Activated CD8-positive, alpha-beta memory T cell treated with anti-CD3 and anti-CD28 coated beads, Interleukin-2, amount 50 U/mL, for 1 hour (primary cell): ENCODE results near the gene FRMD5.

Experiments
- DNase-seq: peaks from one replicate; pipeline ENCODE4 v3.0.0-alpha.2; 2020; ENCODE audit errors: extremely low read depth

FRMD5 gene

DNA sequence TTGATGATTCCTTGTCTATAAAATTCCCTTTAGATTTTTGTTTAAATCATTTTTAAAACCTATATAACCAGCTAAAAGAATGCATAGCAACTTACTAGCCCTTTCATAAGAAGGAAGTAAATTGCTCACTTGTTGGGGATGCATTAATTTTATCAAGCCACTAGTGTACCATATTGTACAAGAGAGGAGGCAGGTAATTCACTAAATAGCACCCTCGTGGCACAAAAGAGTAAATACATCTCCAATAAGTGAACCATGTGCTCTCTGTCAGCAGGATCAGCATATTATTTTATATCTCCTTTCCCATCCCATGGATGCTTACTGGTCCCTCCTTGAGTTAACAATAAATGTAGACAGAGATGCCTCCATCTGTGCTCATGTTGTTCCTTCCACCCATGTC, 34.3 kb downstream of the FRMD5 start:
- no peak for DNase-seq

DNA sequence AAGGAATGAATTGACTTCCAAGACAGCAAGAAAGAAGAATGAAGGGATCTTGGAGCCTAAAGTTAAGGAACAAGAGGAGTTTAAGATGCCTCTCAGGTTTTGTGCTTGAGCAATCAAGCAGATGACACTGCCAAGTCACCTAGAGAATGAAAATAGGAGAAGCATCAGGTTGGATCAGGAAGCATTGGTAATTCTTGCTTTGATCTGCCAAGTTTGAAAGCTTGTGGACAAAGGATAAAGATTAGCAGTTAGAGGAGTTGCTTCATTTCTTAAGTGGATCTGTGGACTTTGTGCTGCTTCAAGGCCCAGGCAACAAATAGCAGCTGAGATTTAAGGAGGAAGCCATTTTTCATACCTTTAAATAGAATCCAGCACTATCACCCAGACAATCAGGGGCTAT, 35.6 kb downstream of the FRMD5 start:
- no peak for DNase-seq

DNA sequence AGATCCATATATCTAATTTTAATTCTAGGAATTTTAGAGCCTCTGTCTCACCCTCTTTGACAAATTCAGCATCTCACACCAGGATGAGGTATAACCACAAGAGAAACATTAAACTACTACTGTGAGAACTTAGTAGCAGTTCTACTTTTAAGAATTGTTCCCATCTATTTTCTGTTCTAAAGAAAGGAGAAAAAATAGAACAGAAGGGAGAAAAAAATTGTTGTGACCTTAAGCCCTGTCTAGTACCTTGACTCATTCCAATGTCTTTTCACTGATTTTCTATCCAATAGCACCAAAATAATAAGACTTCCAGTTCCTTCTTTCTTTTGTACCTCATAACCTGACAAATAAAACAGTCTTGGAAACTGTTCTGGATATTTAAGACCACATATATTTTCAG, 37.0 kb downstream of the FRMD5 start:
- no peak for DNase-seq

DNA sequence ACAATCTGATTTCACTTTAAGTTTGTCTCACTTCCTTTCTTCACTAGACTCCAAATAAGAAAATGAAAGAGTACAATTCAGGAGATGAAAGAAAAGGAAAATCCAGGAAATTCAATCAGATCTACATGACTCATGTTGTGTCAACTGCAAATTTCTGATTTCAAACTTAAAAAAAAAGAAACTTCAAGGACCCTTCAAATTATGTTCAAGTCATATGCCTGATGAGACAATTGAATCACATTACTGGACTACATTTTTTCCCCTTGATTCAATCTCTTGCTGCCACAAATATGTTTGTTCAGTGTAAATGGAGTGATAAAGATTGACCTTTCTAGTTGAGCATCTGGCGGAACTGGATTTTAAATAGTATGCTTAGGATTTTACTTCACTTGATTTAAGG, 37.4 kb downstream of the FRMD5 start:
- no peak for DNase-seq

DNA sequence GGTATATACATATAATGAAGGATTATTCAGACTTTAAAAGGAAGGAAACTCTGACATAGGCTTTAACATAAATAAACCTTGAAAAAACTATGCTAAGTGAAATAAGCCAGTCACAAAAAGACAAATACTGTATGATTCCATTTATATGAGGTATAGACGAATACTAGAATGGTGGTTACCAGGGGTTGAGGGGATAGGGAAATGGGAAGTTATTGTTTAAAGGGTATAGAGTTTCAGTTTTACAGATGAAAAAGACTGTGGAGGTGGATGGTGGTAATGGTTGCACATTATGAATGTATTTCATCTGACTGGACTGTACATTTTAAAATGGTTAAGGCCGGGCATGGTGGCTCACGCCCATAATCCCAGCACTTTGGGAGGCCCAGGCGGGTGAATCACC, 41.7 kb downstream of the FRMD5 start:
- no peak for DNase-seq

DNA sequence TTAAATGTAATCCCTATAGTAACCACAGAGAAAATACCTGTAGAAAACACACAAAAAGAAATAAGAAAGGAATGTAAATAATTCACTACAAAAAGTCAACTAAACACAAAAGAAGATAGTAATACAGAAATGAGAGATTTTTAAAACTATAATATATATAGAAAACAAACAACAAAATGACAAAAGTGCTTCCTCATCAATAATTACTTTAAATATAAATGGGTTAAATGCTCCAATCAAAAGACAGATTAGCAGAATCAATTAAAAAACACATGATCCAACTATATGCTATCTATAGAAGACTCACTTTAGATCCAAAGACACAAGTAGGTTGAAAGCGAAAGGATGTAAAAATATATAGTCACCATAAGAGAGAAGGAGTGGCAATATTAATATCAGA, 45.8 kb downstream of the FRMD5 start:
- DNase-seq, result no peak

DNA sequence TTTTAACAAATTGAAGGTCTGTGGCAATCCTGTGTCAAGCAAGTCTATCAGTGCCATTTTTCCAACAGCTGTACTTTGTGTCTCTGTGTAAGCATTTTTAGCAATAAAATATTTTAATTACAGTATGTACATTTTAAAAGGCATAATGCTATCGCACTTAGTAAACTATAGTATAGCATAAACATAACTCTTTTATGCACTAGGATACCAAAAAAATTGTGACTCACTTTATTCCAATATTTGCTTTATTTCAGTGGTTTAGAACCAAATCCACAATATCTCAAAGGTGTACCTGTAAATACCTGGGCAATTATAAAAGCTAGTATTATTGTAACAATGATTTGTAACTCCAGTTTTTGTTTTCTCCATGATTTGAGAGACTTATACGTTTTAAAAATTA, 46.5 kb downstream of the FRMD5 start:
- no peak for DNase-seq

DNA sequence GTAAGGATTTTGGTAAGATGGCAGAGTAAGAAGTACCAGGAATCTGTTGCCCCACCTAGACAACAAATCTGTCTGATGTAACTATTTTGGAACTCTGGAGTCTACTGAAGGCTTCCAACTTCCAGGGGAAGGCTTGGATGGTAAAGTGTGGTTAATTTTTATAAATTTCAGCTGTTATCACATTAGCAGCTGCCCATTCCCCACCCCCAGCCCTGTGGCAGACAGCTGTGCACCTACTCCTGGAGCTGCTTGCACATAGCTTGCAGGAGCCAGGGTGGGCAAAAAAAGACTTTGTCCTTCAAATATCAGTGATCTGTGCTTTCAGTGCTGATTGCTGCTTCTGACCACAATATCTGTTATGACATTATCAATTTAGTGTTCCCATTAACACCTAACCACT, 47.4 kb downstream of the FRMD5 start:
- DNase-seq, result no peak

DNA sequence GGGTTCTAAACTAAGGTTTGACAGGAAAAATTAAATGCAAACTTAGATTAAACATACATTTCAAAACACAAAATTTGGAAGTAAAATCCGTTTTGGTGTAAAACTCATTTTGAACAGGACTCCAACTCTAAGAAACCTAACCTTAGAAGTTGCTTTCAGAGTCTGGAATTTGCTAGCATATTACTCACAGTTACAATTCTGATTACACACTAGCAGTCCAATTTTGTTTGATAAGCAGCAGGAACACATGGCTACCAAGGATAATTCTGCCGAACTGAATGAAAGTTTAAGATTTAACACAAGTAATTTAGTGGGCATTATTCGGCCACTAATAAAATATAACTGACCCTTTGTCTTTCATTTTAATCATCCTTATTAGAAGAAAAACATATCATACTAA, 49.6 kb downstream of the FRMD5 start:
- no peak for DNase-seq

DNA sequence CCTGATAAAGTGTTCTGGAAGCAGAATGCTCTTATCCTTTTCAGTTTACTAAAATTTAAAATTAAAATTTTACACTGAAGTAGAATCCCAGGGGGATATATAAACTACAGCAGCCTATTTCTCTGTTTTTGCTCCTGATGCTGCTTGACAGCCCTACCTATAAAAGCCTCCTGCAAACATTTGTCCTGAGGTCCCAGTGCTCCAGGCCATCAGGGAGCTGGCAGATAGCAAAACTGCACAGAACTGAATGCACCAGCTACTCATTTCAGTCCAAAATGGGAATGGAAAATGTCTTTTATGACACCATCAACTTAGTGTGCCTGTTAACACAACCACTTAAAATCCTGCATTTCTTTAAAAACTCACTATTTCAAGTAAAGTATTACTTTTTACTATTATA, 50.1 kb downstream of the FRMD5 start:
- no peak for DNase-seq

DNA sequence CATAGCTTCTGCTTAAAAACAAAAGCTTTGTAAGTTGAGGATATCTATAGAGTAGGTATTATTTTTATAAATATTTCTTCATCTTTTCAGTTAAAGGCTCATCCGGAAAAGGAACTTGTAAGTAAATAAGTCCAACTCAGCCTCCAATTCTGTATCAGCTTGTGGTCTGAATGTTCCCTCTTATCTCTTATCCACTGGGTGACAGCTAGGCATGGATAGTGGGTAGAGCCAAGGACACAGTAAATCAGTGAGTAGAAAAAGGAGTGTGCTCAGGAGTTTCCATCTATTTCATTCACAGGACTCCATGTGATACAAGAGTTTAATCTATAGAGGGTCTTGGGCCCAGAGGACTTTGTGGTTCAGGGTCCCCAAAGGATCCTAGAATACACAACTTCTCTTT, 50.9 kb downstream of the FRMD5 start:
- no peak for DNase-seq

DNA sequence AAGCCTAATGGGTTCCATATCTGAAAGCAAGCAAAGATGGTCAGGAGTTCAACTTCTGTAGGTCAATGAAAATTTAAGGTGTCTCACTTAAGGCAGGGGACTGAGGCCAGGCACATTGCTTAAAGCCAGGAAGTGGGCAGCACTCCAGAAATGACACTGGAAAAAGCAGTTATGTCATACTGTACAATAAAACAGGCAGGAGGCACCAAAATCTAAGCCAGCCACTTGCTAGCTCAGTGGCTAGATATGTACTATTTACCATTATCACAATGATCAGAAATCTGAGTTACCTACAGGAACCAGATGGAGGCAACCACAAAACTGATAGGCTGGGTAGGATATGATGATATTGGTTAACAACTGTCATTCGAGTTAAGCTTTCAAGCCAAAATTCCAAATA, 57.3 kb downstream of the FRMD5 start:
- DNase-seq, result no peak

DNA sequence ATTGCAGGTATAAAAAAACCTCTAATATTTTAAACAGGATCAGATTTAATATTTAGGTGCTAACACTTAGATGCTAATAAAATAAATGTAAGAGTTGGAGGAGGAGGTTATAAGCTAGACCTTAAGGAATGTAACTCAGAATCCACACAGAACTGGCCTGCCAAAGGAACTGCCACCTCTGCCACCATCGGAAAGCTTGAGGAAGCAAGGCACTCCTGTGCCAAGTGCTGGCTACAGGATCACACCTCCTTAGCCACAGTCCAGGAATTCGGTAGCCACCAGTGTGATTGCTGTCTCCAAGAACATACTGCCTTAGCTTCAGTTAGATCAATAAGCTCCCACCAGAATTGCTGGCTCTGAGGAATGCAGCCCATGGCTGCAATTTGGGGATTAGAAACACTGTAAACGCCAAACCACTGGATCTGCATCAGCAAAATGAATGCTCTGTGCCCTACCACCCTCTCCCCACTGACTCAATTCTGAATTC, 58.0 kb downstream of the FRMD5 start:
- no peak for DNase-seq

DNA sequence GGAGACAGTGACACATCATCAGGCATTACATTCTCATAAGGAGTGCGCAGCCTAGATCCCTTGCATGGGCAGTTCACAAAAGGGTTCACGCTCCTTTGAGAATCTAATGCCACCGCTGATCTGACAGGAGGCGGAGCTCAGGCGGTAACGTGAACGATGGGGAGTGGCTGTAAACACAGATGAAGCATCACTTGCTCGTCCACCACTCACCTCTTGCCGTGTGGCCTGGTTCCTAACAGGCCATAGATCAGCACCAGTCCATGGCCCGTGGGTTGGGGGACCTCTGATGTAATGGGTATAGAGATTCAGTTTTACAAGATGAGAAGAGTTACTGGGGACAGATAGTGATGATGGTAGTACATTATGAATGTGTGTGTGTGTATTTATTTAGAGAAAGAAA, 63.0 kb downstream of the FRMD5 start:
- no peak for DNase-seq

DNA sequence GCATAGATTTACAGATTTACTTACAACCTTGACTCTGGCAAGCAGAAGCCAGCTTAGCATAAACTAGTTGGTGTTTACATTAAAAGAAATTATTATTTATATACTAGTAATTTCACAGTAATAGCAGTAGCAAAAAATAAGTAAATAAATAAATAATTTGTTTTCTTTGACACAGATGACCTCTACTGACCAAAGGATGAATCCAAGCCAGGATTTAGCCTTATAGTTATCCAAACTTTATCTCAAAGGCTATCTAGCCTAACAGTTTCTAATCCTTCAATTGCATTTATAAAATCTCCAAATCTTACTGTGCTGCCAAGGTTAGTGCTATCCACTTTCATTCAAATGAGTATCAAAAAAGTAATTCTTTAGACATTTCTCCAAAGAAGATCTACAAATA, 64.3 kb downstream of the FRMD5 start:
- DNase-seq, result no peak

DNA sequence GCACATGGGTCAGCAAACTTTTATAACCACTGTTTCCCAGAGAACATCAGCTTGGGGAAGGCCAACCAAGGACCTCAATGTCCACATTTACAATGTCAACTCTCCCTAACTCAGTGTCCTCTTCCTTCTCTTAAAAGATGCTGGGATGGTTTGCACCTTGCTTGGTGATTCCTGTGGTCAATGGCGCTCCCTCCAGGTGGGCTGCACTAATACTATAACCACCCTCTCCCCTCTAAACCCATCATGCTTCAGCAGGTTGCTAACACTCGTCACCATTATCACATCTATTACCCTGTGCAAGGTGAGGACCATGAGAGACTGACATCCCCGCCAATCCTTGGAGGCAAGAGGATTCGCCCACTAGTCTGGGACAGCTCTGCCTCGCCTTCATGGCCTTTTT, 65.2 kb downstream of the FRMD5 start:
- no peak for DNase-seq

DNA sequence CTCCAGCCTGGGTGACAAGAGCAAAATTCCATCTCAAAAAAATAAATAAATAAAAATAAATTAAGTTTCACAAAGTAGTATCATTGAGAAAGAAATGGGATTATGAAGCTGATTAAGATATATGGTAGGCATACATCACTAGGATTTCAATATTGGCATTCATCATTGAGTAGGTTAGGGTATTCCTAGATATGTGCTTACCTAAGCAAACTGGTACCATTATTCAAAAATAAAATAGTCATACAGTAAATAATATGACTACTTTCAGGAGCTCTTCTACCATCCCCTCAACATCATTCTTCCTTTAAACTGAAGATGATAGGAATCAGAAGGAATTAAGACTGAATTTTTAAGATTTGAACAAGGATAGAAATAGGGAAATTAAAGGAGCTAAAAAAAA, 66.6 kb downstream of the FRMD5 start:
- no peak for DNase-seq

DNA sequence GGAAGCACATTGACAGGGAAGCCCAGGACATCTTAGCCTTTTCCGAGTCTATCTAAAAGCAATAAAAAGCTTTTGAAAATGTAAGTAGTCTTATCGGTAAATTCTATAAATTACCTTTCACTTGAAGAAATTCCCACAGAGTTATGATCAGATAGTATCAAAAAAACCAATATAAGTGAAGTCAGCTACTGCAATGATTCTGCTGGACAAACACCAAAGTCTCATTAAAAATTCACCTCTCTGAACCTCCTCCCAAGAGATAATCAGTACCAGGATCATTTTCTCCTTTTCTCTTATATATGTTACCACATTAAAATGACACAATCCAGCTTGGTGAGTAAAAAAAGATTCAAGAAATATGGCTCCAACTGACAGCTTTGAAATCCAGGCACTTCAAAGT, 69.2 kb downstream of the FRMD5 start:
- DNase-seq, result no peak

DNA sequence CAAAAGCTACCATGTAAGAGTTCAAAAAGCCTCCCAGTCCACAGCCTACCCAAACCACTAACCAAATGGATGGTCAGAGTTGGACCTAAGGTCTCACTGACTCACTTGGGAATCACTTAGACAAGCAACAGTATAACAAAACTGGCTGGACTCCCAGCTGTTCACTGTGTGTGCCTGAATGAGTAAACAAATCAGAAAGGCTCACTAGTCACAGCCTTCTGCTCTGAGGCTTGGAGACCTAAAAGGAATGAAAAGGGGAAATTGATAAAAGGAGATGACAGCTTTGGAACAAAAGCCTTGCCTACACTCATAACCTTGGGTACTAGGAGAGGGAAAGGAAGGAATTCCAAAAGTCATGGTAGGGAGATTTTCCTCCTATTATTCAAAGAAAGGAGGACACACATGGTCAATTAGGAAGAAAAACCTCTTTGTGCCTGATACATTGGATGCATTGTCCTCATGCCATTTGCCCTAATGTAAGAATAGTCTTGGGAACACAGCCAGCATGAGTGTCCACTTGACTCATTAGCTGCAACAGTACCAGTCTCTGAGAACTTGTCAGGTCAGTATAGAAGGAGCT, 92.3 kb downstream of the FRMD5 start:
- DNase-seq, result no peak

DNA sequence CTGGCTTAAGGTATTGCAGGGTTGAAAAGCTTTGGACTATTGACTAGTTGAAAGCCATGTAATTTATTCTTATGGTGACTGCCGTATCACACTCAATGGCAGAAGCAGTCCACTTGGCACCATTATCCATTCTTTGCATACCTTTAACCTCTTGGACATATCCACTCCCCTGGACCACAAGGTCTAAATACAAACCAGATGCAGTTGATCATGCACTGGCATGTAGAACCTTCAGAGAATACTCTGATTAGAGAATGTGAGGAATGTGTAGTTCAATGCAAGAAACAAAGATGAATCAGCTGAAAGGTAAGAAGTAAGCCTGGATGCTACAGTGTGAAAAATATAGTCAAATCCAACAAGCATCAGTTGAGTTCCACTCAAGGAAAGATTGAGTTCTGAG, 93.1 kb downstream of the FRMD5 start:
- DNase-seq, result no peak

DNA sequence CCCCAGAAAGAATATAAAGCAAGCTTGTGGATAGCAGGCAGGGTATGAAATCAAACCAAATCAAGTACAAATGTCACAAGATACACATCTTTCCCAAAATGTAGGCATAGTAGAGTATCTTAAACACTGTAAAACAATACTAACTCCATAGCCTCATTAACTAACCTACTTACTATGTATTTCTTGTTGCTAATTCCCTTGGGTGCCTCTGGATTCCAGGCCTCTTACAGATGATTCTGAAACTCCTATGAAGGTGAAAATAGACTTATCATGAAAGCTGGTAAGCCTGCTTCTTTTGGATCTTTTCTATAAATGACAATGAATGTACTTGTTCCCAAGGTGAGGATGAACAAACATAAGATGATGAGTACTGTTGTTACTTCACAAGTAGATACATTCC, 93.8 kb downstream of the FRMD5 start:
- DNase-seq, result no peak

DNA sequence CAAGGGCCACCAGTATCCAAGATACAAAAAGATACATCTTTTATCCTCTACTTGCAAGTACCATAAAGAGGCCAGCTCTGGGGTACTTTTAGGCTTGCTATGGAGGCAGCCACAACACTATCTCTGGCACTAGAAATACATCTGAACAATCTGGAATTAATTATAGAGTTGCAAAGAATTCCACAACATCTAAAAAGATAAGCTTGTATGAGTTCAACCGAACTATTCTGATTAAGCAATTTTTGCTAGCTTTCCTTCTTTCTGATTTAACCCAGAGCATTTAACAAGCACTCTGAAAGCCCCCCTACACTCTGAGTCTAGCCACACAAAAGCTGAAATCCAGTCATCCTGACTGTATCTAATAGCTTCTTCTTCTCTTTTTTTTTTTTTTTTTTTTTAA, 95.4 kb downstream of the FRMD5 start:
- DNase-seq, result no peak

DNA sequence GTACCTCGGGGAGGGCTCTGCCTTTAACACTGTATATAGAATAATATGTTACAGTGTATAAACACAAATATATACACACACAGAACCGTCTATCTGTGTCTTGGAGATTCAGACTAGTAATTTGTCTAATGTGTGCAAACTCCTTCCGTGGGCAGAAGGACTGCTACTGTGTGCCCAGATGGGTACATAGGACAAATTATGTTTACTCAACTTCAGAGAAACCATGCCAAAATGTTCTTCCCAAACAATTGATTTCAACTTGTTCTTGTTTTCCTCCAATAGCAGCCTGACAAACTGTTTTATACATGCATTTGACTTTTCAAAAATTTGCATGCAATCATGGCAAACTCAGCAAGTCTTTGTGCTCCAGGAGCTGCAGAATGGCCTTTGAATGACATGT, 97.5 kb downstream of the FRMD5 start:
- no peak for DNase-seq

DNA sequence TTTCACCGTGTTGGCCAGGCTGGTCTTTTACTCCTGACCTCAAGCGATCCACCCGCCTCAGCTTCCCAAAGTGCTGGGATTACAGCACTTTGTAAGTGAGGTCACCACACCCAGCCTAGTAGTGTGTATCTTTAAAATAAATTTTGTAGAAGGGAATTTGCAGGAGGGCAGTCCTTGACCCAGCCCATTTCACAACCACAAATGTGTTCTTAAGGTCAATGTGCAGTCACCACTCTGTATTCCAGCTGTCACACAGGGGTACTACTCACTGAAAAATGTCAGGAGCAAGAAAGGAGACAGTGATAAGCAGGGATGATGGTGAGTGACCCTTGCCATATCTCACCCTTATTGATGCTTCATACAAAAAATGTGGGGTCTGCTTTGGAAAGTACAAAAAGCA, 98.5 kb downstream of the FRMD5 start:
- no peak for DNase-seq

DNA sequence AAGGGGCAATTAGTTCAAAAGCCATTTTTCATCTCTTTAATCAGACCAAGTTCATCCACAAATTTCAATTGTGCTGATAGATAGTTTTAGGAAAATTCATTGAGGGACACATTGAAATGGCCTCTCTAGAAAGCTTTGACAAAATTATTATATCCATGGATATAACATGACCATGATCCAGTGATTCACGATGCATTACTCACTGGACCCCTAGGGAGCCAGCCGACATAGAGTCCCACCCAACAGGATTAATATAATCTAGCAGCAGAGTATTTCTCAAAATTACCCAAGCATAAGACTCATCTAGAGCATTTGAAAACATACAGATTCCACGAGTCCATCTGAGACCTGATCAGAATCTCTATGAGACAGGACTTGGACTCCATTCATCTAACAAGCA, 100.3 kb downstream of the FRMD5 start:
- no peak for DNase-seq
